Sigmoid colon (tissue), 4 donors: ENCODE results near the gene RPTOR.

Source experiments
- CTCF ChIP-seq, 4 experiments: fragments of 450-650 bp in 3 of 4; fragments of 200-600 bp in 1 of 4; IDR thresholded peaks; one replicate each; pipeline ENCODE4 v1.5.1; 2016 to 2019; ENCODE audit warnings: antibody characterized with exemption in 4 of 4, mild to moderate bottlenecking in 3 of 4, moderate library complexity in 2 of 4
- POLR2A ChIP-seq, 2 donors: fragments of 450-650 bp; IDR thresholded peaks; one replicate each; pipeline ENCODE4 v1.6.1; 2016; ENCODE audit warnings: antibody characterized with exemption in 2 of 2, mild to moderate bottlenecking in 2 of 2, moderate library complexity in 2 of 2
- POLR2AphosphoS5 ChIP-seq, 4 donors: sonication (generic); formaldehyde crosslinking; IDR thresholded peaks; one replicate each; pipeline ENCODE4 v1.6.1; 2017; ENCODE audit warnings: antibody characterized with exemption in 4 of 4

GRCh38 chr17:80980397-80981061 is 435.9 kb downstream of the RPTOR start:
- no peak for TF ChIP-seq CTCF (IDR thresholded peaks at IDR 0.05)
- TF ChIP-seq POLR2A (IDR thresholded peaks at IDR 0.05), result no peak
- TF ChIP-seq POLR2AphosphoS5 (IDR thresholded peaks at IDR 0.05), result no peak
